ENCODE results near the gene C1orf146.

Gene C1orf146

GRCh38 chr1:92217721-92218120 lies at the start of gene C1orf146:
TSS of gene C1orf146 (plus strand) at chr1:92217915. CDS start at chr1:92231421, 13,506 bp downstream.
- Mint-ChIP-seq H3K9me3 (peaks cover 5% of the 10 kb centered on the region), H3K4me1 (no peaks in the 10 kb centered on the region), H3K4me3 (no peak within 1 kb of the TSS), H3K27ac (no peak within 1 kb of the TSS), H3K36me3 (ENCODE audit: low read depth) (no peaks in the 10 kb centered on the region), H3K27me3 (ENCODE audit: low read depth) (no peaks in the 10 kb centered on the region)
- no peak for TF ChIP-seq CTCF (IDR thresholded peaks at IDR 0.05; ENCODE audit: unreplicated experiment in 3 of 3)

GRCh38 chr1:92168657-92169056 lies 49.1 kb upstream of the C1orf146 start:
- H3K4me3 Mint-ChIP-seq: peak overlapping the region in 1 of 3 experiments; percentile 42
- no peaks in the 10 kb centered on the region for H3K4me1 Mint-ChIP-seq
- no peak overlapping the region for H3K27ac Mint-ChIP-seq
- TF ChIP-seq CTCF (IDR thresholded peaks at IDR 0.05; ENCODE audit: unreplicated experiment in 3 of 3): no peak
- no peaks in the 10 kb centered on the region for H3K9me3 Mint-ChIP-seq
- no peaks in the 10 kb centered on the region for H3K27me3 Mint-ChIP-seq (ENCODE audit: low read depth)
- peaks cover 4% of the 10 kb centered on the region for H3K36me3 Mint-ChIP-seq (ENCODE audit: low read depth)

- Mint-ChIP-seq H3K36me3 (ENCODE audit: low read depth) (peaks cover 4% of the 10 kb centered on the region), H3K4me3 (no peak overlapping the region), H3K4me1 (no peaks in the 10 kb centered on the region), H3K27ac (no peak overlapping the region), H3K27me3 (ENCODE audit: low read depth) (no peaks in the 10 kb centered on the region), H3K9me3 (no peaks in the 10 kb centered on the region)
- TF ChIP-seq CTCF (IDR thresholded peaks at IDR 0.05; ENCODE audit: unreplicated experiment in 3 of 3): no peak
Measured at GRCh38 chr1:92169214-92170005, 48.3 kb upstream of the C1orf146 start.

- no peaks in the 10 kb centered on the region for H3K27me3 Mint-ChIP-seq (ENCODE audit: low read depth)
- TF ChIP-seq CTCF (IDR thresholded peaks at IDR 0.05; ENCODE audit: unreplicated experiment in 3 of 3): no peak
- H3K4me3 Mint-ChIP-seq: no peak overlapping the region
- peaks cover 16% of the 10 kb centered on the region for H3K36me3 Mint-ChIP-seq (ENCODE audit: low read depth)
- no peak overlapping the region for H3K27ac Mint-ChIP-seq
- H3K9me3 Mint-ChIP-seq: no peaks in the 10 kb centered on the region
- H3K4me1 Mint-ChIP-seq: no peaks in the 10 kb centered on the region
Measured at GRCh38 chr1:92184632-92185031, 33.1 kb upstream of the C1orf146 start.

- no peak overlapping the region for H3K27ac Mint-ChIP-seq
- no peaks in the 10 kb centered on the region for H3K4me1 Mint-ChIP-seq
- TF ChIP-seq CTCF (IDR thresholded peaks at IDR 0.05; ENCODE audit: unreplicated experiment in 3 of 3): no peak
- H3K9me3 Mint-ChIP-seq: no peaks in the 10 kb centered on the region
- peaks cover 7% of the 10 kb centered on the region for H3K36me3 Mint-ChIP-seq (ENCODE audit: low read depth)
- H3K4me3 Mint-ChIP-seq: no peak overlapping the region
- H3K27me3 Mint-ChIP-seq (ENCODE audit: low read depth): no peaks in the 10 kb centered on the region
Measured at GRCh38 chr1:92186081-92186480, 31.6 kb upstream of the C1orf146 start.

Measured in nephron (organoid).